AG04450 (cell line): Measurements from ENCODE around the gene DBNL. TPM values are rescaled to one million over a fixed set of nuclear protein-coding genes. Genes with fewer than 3 reads are reported as not detected.

Source experiments
- CTCF ChIA-PET: fragments of 300-600, 350-600 bp; formaldehyde crosslinking; extraction: SDS; loops from one replicate; lab custom pipeline; 2022; ENCODE audit warnings: antibody characterized with exemption, inconsistent platforms; lab: Charles Lee
- POLR2A ChIA-PET: fragments of 350-600 bp; formaldehyde crosslinking; extraction: SDS; loops from one replicate; lab custom pipeline; 2021; ENCODE audit warnings: antibody characterized with exemption, inconsistent platforms; lab: Yijun Ruan, JAX
- DNase-seq: peaks from one replicate; pipeline ENCODE4 v3.0.0-alpha.2; 2011; ENCODE audit warnings: low read depth, low spot score
- H3K27ac ChIP-seq: one replicate; pipeline ENCODE4 v1.5.1; 2012; ENCODE audit warnings: low read depth, low read length, control low read depth
- H3K27me3 ChIP-seq: one replicate; pipeline ENCODE4 v1.6.0; 2012; ENCODE audit warnings: low read length; ENCODE audit not compliant: control insufficient read depth, insufficient read depth
- H3K4me3 ChIP-seq: 2 replicates; pipeline ENCODE4 v1.5.1; 2011; ENCODE audit warnings: mild to moderate bottlenecking, low read depth, low read length, control low read depth
- H3K9me3 ChIP-seq: 2 replicates; pipeline ENCODE4 v1.5.1; 2012; ENCODE audit warnings: low read length; ENCODE audit not compliant: control insufficient read depth, insufficient read depth
- polyA plus RNA-seq: library from polyadenylated mRNA; depleted of rRNA; stranded (reverse); fragments of >200 nt; gene quantifications from 2 replicates; pipeline ENCODE4 v1.2.3, GENCODE V29; 2011
- TF ChIP-seq, protein P1 (sequence below): IDR thresholded peaks from 2 replicates; pipeline ENCODE4 v1.5.1; 2011; ENCODE audit warnings: low read depth, low read length, control low read depth, inconsistent platforms

The DBNL gene
- polyA plus RNA-seq, 1 experiment = 76.1 TPM

DNA sequence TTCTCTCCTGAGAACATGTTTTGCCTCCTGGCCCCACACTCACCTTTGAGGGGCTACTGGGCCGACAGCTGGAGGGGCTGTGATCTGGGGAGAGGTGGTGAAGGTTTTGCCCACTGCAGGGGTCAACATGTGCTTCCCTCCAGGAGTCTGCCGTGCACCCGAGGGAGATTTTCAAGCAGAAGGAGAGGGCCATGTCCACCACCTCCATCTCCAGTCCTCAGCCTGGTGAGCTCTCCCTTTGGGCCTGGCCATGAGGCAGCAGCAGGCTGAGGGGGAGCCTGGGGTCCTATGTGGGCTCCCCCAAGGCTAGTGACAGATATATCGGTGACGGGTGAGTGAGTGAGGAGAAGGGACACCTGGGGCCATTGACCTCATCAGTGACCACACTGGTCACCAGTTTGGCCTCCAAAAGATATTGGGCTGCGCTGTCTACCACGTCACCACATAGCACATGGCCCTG is 14.3 kb downstream of the DBNL start:
- TF ChIP-seq, protein P1, sequence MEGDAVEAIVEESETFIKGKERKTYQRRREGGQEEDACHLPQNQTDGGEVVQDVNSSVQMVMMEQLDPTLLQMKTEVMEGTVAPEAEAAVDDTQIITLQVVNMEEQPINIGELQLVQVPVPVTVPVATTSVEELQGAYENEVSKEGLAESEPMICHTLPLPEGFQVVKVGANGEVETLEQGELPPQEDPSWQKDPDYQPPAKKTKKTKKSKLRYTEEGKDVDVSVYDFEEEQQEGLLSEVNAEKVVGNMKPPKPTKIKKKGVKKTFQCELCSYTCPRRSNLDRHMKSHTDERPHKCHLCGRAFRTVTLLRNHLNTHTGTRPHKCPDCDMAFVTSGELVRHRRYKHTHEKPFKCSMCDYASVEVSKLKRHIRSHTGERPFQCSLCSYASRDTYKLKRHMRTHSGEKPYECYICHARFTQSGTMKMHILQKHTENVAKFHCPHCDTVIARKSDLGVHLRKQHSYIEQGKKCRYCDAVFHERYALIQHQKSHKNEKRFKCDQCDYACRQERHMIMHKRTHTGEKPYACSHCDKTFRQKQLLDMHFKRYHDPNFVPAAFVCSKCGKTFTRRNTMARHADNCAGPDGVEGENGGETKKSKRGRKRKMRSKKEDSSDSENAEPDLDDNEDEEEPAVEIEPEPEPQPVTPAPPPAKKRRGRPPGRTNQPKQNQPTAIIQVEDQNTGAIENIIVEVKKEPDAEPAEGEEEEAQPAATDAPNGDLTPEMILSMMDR = no peak
- H3K27ac ChIP-seq = no peak overlapping the region
- H3K9me3 ChIP-seq = no peaks in the 10 kb centered on the region
- ChIA-PET CTCF (no interaction called here), POLR2A (no interaction called here)
- DNase-seq = no peak
- no peaks in the 10 kb centered on the region for H3K27me3 ChIP-seq
- no peak overlapping the region for H3K4me3 ChIP-seq

DNA sequence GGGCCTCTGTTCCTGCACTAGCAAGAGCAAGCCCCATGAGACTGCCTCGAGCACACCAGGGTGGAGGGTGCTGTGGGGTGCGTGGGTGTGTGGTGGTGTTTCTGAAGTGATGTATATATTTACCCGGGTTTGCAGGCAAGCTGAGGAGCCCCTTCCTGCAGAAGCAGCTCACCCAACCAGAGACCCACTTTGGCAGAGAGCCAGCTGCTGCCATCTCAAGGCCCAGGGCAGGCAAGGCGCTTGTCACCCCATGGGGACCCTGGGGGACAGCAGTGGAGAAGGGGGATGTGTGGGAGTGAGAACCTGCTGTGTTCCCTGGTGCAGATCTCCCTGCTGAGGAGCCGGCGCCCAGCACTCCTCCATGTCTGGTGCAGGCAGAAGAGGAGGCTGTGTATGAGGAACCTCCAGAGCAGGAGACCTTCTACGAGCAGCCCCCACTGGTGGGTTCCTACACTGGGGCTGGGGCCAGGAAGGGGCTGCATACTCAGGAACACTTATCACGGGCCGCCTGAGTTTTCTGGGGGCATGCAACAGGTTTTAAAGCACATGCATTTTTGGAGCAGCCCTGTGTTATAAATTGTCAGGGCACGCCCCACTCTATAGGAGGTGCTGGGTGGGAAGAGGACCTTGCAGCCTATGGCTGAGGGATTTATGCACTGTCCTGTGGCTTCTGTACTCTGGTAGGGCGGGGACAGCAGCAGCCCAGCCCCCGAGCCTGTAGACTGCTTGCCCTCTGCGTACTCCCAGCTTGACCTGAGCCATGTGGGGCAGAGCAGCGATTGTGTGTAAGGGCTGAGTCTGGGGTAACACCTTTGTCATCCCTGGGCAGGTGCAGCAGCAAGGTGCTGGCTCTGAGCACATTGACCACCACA is 15.0 kb downstream of the DBNL start:
- H3K4me3 ChIP-seq = no peak overlapping the region
- peaks cover 1% of the 10 kb centered on the region for H3K27me3 ChIP-seq
- DNase-seq = no peak
- no peaks in the 10 kb centered on the region for H3K9me3 ChIP-seq
- H3K27ac ChIP-seq = no peak overlapping the region
- TF ChIP-seq, protein P1 = no peak
- ChIA-PET CTCF (no interaction called here), POLR2A (no interaction called here)

DNA sequence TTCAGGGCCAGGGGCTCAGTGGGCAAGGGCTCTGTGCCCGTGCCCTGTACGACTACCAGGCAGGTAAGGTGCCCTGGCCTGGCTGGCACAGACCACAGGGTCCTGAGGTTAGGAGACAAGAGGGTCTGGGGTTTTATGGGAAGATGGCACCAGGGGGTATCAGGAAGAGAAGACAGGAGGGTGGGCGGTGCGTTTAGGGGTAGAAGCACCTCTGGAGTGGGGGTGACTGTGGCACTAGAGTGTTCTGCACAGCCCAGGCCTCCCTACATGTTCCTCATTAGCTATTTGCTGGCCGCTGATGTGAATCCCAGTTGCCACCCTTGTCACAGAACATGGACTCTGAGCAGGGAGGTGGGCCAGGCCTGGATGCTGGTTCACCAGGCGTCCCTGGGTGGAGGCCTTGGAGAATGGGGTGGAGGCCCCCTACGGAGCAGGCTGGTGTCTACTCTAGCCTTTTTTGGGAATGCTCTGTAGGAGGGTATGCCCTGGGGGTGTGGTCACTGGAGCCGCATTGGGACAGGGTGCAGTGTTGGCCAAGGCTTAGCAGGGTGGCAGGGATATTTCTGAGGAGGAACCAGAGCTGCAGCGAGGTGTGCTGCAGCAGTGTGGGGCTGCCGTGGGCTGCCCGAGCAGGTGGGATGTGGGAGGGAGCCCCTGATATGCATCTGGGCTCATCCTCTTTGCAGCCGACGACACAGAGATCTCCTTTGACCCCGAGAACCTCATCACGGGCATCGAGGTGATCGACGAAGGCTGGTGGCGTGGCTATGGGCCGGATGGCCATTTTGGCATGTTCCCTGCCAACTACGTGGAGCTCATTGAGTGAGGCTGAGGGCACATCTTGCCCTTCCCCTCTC is 15.8 kb downstream of the DBNL start:
- TF ChIP-seq, protein P1 = no peak
- Histone ChIP-seq H3K4me3 (no peak overlapping the region), H3K9me3 (no peaks in the 10 kb centered on the region), H3K27ac (no peak overlapping the region), H3K27me3 (peaks cover 8% of the 10 kb centered on the region)
- ChIA-PET POLR2A (interaction anchor here (0.6 kb wide), 1 partner anchor 141 kb away, joined by 3 read pairs; no protein-coding TSS in a partner anchor), CTCF (interaction anchor here (0.5 kb wide), 1 partner anchor 67 kb away, joined by 3 read pairs; no protein-coding TSS in a partner anchor)
- no peak for DNase-seq

DNA sequence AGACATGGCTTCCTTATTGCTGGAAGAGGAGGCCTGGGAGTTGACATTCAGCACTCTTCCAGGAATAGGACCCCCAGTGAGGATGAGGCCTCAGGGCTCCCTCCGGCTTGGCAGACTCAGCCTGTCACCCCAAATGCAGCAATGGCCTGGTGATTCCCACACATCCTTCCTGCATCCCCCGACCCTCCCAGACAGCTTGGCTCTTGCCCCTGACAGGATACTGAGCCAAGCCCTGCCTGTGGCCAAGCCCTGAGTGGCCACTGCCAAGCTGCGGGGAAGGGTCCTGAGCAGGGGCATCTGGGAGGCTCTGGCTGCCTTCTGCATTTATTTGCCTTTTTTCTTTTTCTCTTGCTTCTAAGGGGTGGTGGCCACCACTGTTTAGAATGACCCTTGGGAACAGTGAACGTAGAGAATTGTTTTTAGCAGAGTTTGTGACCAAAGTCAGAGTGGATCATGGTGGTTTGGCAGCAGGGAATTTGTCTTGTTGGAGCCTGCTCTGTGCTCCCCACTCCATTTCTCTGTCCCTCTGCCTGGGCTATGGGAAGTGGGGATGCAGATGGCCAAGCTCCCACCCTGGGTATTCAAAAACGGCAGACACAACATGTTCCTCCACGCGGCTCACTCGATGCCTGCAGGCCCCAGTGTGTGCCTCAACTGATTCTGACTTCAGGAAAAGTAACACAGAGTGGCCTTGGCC is 16.6 kb downstream of the DBNL start:
- ChIA-PET POLR2A (interaction anchor here (0.6 kb wide), 1 partner anchor 140 kb away, joined by 3 read pairs; no protein-coding TSS in a partner anchor), CTCF (interaction anchor here (0.5 kb wide), 1 partner anchor 67 kb away, joined by 3 read pairs; no protein-coding TSS in a partner anchor)
- no peak overlapping the region for H3K4me3 ChIP-seq
- H3K27ac ChIP-seq = no peak overlapping the region
- no peaks in the 10 kb centered on the region for H3K9me3 ChIP-seq
- no peak for DNase-seq
- TF ChIP-seq, protein P1 = no peak
- H3K27me3 ChIP-seq = peaks cover 8% of the 10 kb centered on the region
